AG08396 (cell line): ENCODE results near the gene HCCS.

Experiments used
- DNase-seq: peaks from one replicate; pipeline ENCODE4 v3.0.0; 2012; ENCODE audit warnings: low spot score, mixed read lengths

HCCS gene

DNA sequence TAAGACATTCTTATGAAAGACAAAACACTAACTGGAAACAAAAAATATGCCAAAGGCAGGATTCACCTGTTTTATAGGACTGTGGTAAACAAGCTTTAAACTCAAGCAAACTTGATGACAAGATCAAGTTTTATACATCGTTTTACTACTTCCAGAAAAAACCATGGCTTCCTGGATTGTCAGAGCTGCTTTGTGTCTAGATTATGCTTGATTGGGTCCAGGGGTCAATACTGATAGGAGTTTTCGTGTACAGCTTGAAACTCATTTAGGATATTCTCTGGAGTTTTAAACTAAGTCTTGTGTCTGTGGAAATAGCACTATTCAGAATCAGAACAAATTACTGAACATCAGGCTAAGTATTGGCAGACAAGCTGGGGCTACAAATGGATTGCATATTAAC lies 13.0 kb downstream of the HCCS start:
- no peak for DNase-seq

DNA sequence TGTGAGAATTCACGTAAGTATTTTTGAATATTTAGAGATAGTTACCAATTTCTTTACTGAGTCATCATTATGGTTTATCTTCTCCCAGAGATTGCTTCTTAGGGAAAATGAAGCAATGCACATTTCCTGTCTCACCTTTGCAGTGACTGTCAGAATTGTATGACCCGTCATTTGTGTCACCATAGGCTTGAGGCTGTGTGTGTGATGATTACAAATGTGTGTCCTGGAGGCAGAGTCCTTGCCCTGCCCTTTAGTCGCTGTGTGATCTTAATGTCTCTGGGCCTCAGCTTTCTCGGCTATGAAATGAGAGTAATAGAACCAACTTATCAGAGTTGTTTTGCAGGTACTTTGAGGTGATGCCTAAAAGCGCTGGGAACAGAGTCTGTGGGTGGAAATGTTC lies 13.9 kb downstream of the HCCS start:
- DNase-seq = no peak

DNA sequence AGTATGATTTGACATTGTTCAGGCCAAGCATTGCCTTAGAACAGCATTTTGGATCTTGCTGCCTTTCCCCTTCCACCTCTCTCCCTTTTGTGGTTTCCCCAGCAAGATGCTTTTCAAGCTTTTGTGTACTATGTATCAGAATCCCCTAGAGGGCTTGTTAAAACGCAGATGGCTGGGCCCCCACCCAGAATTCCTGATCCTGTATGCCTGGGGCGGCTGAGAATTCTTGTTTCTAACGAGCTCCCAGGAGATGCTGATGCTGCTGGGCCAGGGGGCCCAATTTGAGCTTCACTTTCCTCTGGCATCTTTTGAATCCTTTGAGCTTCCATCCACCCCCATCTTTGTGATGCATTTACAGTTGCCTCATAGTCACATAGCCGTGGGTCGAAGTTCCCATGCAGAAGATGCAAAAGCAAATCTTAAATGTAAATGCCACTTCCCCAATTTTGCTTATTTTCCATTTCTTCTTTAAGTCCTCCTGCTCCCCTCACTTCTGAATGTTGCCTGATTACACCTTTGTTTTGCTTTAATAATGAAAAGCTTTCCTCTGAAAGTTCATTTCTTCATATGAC lies 18.5 kb downstream of the HCCS start:
- DNase-seq = no peak

DNA sequence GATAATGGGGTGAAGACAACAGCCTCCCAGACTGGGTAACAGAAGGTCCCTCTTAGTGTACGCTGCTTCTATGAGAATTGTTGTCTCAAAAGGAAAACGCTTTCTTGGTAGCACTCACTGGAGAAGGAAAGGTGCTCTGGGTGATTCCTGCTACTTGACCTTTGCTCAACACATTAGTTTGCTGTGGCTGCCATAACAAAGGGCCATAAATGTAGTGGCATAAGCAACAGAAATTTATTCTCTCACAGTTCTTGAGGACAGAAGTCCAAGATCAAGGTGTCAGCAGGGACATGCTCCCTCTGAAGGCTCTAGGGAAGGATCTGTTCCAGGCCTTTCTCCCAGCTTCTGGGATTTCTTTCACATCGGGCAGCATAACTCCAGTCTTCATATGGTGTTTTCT lies 19.0 kb downstream of the HCCS start:
- DNase-seq = no peak

DNA sequence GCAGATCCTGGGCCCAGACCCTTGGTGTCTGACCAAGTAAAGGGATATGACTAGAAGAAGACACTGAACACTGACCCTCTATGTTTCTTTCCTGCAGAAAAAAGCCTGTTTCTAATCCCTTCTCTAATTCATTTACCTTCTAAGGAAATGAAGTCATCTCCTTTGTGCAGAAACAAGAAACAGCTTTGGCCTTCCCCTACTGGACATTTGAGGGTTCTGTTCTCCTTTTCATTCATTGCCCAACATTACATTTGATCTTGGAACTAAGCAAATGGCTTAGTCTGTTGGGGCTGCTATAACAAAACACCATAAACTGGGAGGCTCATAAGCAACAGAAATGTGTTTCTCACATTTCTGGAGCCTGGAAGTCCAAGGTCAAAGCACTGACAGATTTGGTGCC lies 20.0 kb downstream of the HCCS start:
- DNase-seq = no peak

DNA sequence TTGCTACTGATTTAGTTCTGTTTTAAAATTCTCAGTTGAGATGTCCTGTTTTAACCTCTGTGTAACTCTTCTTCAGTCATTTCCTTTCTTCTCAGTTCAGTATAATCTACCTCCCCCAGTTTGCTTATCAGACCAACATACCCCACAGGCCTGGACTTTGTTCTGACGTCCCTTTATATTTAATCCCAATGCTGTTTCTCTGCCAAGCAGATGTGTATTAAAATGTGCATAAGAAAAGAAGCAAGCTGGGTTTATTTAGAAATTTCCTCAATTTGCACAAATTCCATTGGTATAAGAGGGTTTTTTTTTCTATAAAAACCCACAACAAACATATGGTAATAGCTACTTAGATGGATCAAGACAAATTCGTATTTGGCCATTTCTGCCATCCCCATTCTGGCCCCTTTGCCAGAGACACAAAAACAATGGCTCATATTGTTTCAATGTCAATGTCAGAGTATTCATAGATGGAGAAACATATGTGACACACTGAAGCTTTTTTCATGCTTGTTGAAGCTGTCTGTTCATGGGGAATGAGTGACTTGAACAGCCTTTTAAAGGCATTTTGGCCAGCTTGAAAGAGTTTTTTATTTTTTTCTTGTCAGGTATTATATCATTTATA lies 24.5 kb downstream of the HCCS start:
- no peak for DNase-seq

DNA sequence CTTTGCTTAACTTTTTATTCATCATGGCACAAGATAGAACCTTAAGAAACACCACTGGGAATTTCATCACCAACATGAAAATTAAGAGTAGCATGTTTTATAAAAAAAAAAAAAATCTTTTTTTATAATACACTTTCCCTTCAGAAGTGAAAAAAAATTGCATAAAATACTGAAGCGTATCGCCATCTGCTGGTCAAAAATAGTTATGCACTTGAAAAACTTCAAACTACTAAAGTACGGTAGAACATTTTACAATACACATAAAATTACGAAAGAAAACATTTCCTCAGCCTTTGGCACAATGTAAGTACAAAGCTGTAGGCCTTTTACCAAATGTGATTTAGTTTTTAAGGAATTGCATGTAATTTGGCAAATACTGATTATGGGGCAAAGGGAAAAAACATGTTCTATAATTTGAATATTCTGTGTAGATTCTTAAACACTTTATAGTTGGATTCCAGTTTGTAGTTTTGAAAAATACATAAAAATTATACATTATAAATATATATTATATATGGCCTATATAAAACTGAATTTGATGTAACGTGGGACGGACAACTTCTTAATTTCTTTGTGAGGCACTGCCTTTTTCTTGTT lies 26.5 kb downstream of the HCCS start:
- peak; percentile 34 for DNase-seq

DNA sequence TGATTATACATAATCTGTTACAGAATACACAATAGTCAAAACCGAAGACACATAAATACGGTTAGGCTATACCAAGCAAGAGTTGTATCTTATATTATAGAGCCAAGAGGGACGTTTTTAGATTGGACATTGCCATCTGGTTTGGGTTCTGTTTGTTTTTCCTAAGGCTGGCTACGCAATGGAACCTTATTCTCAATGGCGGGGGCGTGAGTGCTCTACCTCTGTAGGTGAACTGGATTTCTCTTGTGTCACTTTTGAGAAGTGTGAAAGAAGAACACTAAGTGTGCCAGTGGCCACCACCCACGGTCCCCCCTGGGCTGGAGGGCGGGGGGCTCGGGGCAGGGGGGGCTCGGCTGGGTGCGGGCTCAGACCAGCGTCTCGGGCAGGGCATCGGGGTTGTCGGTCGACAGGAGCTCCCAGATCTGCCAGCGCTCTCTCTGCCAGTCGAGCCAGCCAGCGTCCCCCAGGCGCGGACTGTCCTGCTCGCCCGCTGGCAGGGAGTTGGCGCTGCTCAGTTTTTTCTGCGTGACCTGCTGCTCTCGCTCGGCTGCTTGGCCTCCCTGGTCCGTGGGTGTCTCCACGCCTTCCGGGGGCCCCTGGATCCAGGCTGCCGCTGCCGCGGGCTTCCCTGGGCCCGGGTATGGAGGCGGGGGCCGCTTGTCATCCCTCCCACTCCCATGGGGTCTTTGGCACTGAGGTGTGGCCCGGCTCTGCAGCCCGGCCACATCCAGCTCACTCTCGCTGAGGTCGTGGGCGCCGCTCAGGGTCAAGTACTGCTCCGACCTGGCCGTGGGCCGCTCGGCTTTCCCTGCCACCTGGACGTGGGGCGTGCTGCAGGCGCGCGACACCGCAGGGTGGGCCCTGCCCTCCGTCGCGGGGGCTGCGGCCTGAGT lies 27.6 kb downstream of the HCCS start:
- no peak for DNase-seq

DNA sequence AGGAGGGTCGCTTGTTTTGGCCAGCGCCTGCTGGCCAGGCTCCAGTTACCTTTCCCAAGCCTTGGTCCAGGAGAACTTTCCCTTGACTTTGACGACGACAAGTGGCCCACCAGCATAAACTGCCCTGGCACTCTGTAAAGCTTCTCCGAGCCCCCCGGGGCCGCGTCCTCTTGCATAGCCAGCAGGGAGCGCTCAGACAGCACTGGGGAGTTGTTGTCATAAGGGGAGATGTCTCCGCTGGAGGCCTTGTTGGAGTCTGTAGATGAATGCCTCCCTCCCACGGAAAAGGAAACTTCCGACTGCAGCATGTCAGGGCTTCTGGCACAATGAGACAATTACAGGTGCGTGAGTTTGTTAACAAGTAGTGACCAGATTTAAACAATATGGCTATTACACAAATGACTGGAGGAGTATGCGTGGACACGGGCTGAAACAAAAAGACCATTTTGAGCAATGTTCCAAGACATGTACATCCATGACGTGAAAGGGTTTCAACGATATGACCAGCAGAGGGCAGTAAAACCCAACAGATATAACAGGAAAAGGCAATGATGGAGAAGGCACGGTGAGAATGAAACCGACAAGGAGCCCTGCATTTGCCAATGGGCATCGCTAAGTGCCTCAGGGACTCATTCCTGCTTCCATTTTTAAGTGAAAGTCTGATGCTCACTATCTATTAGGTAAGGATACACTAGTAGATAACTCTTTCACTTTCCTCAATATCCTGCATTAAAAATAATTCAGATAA lies 33.0 kb downstream of the HCCS start:
- peak; percentile 77 for DNase-seq

DNA sequence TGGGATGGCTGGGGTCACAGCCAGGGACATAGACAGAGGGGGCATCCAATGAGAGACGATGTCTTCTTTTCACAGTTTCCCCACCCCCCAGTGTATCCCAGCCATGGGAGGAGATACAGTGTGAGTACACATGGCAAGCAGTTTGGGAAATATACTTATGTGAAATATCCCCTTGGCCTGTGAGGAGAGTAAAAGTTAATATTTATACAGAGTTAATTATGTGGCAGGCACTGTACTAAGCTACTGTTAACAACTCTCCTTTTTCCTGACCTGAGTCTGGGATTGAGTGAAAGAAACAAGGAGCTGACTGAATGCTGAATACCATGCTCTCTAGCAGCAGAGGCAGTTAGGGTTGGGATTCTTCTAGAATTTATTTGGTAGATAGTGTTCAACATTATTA lies 35.3 kb downstream of the HCCS start:
- no peak for DNase-seq

DNA sequence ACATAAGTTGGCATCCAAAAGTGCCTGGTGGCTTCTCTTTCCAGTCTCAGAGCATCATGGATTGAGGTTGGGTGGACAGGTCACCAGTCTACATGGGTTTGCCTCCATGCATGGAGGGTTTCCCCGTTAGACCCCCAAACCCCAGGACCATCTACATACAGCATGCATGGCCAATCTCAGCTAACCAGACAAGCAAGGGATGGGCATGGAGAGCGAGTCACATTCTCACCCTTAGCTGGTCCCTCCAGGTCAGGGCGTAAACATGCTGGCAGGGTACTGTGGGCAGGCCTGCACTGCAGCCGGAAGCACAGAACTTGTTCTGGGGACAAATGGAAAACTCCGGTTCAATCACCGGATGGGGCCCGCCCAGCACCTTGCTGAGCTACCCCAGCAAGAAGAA lies 37.3 kb downstream of the HCCS start:
- DNase-seq = no peak

DNA sequence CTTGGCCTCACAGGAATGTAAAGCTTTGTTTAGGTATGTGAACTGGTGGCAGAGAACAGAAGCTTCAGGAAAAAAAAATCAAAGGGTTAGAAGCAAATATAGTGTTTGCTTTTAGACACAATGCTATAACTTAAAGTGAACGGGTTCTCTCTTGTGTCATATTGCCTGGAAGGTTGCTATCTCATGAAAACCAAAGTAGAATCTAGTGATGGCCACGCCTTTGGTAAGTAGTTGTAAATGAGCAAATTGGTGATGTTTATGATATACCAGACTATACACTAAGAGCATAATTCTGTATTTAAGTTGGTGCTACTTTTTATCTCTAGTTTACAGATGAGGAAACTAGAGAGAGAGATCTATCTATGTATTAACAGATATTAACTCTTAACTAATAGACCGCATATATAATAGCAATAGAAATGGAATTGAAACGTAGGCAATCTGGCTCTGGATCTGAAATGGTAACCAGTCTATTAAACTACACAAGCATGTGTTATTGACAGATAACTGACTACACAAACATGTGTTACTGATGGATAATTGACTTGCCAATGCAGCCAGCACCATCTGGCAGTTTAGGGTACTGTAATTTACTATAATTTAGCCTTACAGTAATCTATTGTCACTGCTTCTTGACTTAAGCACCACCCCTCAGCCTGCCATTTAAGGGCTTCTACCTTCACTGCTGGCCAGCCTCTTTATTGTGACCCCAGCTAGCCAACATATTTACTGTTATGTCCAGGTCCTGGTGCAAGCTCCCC lies 40.8 kb downstream of the HCCS start:
- DNase-seq = no peak

DNA sequence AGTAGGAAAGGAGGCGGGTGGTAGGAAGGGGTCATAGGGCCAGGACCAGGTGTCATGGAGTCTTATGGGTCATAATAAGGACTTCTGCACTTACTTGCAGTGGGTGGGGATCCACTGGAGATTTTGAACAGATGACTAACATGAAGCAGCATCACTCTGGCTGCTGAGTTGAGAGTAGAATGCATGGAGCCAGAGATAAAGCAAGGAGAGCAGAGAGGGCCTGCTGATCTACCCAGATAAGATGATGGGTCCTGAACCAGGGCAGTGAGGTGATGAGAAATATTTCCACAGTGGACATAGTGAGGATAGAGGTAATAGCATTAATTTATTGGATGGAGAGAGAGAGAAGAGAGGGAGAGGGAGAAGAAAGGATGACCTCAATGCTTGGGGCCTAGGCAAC lies 48.0 kb downstream of the HCCS start:
- no peak for DNase-seq

DNA sequence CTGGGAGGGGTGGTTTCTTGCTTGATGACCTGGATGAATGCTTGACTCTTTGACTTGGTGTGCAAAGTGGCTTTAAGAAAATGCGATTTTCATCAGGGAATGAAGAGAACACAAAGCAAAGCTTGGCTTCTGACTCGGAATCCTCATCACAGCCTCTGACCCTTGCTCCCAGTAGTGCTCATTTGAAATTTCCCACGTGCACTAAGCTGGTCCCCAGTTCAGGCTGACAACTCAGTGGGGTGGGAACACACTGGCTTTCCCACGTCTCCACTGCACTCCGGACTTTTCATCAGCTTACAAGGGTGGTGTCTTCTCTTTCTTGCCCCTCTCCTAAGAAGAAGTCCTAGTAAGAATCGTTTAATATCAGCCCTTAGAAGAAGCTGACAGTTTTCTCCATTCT lies 53.3 kb downstream of the HCCS start:
- no peak for DNase-seq

DNA sequence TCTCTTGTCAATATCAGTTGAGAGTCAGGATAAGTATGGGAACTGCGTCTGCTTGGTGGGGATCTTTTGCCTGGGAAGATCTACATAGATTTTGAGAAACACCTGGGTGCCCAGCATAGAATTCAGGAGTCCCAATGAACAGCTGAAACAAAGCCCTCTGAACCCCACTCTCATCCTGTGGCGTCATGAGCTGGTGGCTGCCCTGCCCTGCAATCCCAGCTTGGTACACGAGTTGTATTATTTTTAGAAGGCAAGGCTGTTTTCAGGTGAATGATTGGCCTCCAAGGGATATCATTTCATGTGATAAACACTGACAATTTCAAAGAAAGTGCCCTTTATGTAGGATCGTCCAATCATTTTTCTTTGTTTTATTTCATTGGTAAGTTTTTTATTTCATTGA lies 60.8 kb downstream of the HCCS start:
- no peak for DNase-seq

DNA sequence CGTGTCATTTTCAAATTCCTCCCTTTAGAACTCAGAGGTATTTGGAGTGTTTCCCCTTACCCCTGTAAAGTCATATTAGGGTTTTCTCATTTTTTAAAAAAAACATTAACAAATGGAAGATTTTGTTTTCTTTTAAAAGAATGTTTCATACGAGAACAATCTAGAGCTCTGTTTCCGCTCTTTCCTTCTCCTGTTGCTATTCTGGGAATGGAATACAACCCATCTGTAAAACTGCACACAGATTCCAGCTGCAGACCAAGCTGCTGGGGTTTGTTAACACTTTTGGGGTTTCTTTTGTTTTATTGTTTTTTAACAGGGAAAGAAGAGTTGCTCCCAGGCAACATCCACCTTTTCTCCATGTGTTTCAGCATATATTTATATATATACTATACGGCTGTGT lies 61.3 kb downstream of the HCCS start:
- no peak for DNase-seq
